PC-3 (cell line): Measurements from ENCODE around the gene RASL11B. TPM values are rescaled to one million over a fixed set of nuclear protein-coding genes. Genes with fewer than 3 reads are reported as not detected.

Experiments
- ATAC-seq: fragments of 200-7000 bp; cut with Tn5 transposase; 2 replicates; pipeline ENCODE4 v1.9.1; 2020; ENCODE audit warnings: mild to moderate bottlenecking, moderate library complexity
- BruUV-seq: library from RNA; stranded (reverse); fragments of 400-500 nt; replicated peaks from 2 replicates; lab custom pipeline; 2021; lab: Mats Ljungman, UMichigan
- CTCF ChIA-PET: fragments of 300-600 bp; sonication (Branson Sonifier 250); formaldehyde crosslinking; loops from one replicate; lab custom pipeline; 2022; ENCODE audit warnings: antibody characterized with exemption; lab: Charles Lee
- POLR2A ChIA-PET: fragments of 300-600 bp; sonication (Branson Sonifier 250); formaldehyde crosslinking; loops from one replicate; lab custom pipeline; 2022; ENCODE audit warnings: antibody characterized with exemption; ENCODE audit not compliant: unreplicated experiment; lab: Charles Lee
- DNase-seq: peaks from one replicate; pipeline ENCODE4 v3.0.0-alpha.2; 2015
- H2AFZ ChIP-seq: fragments of 300-600 bp; sonication (generic); 2 replicates; pipeline ENCODE4 v1.6.0; 2016; ENCODE audit warnings: antibody characterized with exemption, low read length
- H3F3A ChIP-seq: fragments of 300-600 bp; sonication (generic); one replicate; pipeline ENCODE4 v1.6.0; 2017; ENCODE audit warnings: antibody characterized with exemption, low read length, control low read depth, mild to moderate bottlenecking; ENCODE audit not compliant: unreplicated experiment
- H3K27ac ChIP-seq: fragments of 300-600 bp; sonication (generic); 2 replicates; pipeline ENCODE4 v1.5.1; 2016; ENCODE audit warnings: mild to moderate bottlenecking, low read length
- H3K27me3 ChIP-seq: fragments of 300-600 bp; sonication (generic); 2 replicates; pipeline ENCODE4 v1.6.1; 2016; ENCODE audit warnings: low read length, mixed read lengths
- H3K36me3 ChIP-seq: fragments of 300-600 bp; sonication (generic); 2 replicates; pipeline ENCODE4 v1.6.1; 2016; ENCODE audit warnings: low read depth, mixed run types, low read length, mixed read lengths
- H3K4me1 ChIP-seq: fragments of 300-600 bp; sonication (generic); 2 replicates; pipeline ENCODE4 v1.5.1; 2016; ENCODE audit warnings: low read length; ENCODE audit not compliant: insufficient read depth
- H3K4me2 ChIP-seq: fragments of 300-600 bp; sonication (generic); 2 replicates; pipeline ENCODE4 v1.6.0; 2016; ENCODE audit warnings: low read length
- H3K4me3 ChIP-seq: fragments of 300-600 bp; sonication (generic); 2 replicates; pipeline ENCODE4 v1.5.1; 2016; ENCODE audit warnings: mild to moderate bottlenecking, low read length, mixed read lengths
- H3K79me2 ChIP-seq: fragments of 300-600 bp; sonication (generic); 2 replicates; pipeline ENCODE4 v1.6.1; 2017; ENCODE audit warnings: low read length, mixed read lengths
- H3K9ac ChIP-seq: fragments of 300-600 bp; sonication (generic); 2 replicates; pipeline ENCODE4 v1.6.0; 2016; ENCODE audit warnings: mild to moderate bottlenecking, low read length
- H3K9me2 ChIP-seq: fragments of 300-600 bp; sonication (generic); replicated peaks from 2 replicates; pipeline ENCODE4 v1.6.1; 2016; ENCODE audit warnings: mixed run types, low read length, mixed read lengths
- H3K9me3 ChIP-seq: fragments of 300-600 bp; sonication (generic); 2 replicates; pipeline ENCODE4 v1.6.1; 2016; ENCODE audit warnings: low read length, mixed read lengths
- H4K20me1 ChIP-seq: fragments of 300-600 bp; sonication (generic); 2 replicates; pipeline ENCODE4 v1.6.1; 2016; ENCODE audit warnings: low read length, mixed read lengths
- EZH2 ChIP-seq: fragments of 300-600 bp; sonication (generic); IDR thresholded peaks from one replicate; pipeline ENCODE4 v1.6.1; 2017; ENCODE audit warnings: antibody characterized with exemption, mild to moderate bottlenecking, low read length; ENCODE audit not compliant: unreplicated experiment
- EZH2phosphoT487 ChIP-seq: fragments of 300-600 bp; sonication (generic); IDR thresholded peaks from 2 replicates; pipeline ENCODE4 v1.6.1; 2018; ENCODE audit warnings: mild to moderate bottlenecking, antibody characterized with exemption, low read length, borderline replicate concordance
- intact Hi-C: fragments of 100-400 bp; cut with micrococcal nuclease; formaldehyde crosslinking; loops from 2 replicates; pipeline ENCODE4 v1.9.0; 2023
- total RNA-seq: library from RNA; depleted of rRNA; stranded (reverse); fragments of >200 nt; gene quantifications from 2 replicates; pipeline ENCODE4 v1.2.3, GENCODE V29; 2014
- TF ChIP-seq, protein P1 (sequence below): fragments of 300-600 bp; sonication (generic); conservative IDR thresholded peaks from 2 replicates; pipeline ENCODE4 v1.5.1; 2017; ENCODE audit warnings: antibody characterized with exemption, low read depth, mild to moderate bottlenecking, low read length

The RASL11B gene
- total RNA-seq, 1 experiment from 2014 or later: 0.07 TPM

DNA sequence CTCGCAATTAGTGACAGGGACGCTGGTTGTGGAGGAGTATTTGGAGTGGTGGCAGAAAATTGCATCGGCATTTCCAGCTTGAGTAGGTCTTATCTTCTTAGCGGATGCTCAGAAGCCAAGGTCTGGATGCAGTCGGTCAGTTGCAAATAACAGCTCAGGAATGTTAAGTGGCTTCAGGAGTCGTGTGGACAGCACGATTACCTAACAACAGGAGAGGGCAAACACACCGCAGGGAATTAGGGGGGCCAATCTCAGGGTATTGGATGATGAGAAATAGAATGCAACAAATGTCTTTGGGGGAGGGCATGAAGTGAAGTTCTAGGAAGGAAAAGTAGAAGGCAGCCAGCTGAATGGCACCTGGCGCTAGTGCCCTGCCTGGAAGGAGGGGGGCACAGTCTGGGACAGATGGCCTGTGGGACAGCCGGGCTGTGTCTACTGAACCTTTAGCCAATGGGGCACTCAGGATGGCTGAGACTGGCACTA lies 11.8 kb downstream of the RASL11B start:
- Histone ChIP-seq H3K4me3 (no peak overlapping the region), H3K9me3 (no peaks in the 10 kb centered on the region), H3K4me1 (no peaks in the 10 kb centered on the region), H3K27me3 (no peaks in the 10 kb centered on the region), H3K27ac (no peak overlapping the region), H2AFZ (no peak overlapping the region), H4K20me1 (no peaks in the 10 kb centered on the region), H3F3A (no peaks in the 10 kb centered on the region), H3K9me2 (no peaks in the 10 kb centered on the region), H3K4me2 (no peak overlapping the region), H3K9ac (no peak overlapping the region), H3K36me3 (no peaks in the 10 kb centered on the region), H3K79me2 (no peaks in the 10 kb centered on the region)
- BruUV-seq: no TSS peak
- TF ChIP-seq EZH2phosphoT487: no peak
- TF ChIP-seq, protein P1, sequence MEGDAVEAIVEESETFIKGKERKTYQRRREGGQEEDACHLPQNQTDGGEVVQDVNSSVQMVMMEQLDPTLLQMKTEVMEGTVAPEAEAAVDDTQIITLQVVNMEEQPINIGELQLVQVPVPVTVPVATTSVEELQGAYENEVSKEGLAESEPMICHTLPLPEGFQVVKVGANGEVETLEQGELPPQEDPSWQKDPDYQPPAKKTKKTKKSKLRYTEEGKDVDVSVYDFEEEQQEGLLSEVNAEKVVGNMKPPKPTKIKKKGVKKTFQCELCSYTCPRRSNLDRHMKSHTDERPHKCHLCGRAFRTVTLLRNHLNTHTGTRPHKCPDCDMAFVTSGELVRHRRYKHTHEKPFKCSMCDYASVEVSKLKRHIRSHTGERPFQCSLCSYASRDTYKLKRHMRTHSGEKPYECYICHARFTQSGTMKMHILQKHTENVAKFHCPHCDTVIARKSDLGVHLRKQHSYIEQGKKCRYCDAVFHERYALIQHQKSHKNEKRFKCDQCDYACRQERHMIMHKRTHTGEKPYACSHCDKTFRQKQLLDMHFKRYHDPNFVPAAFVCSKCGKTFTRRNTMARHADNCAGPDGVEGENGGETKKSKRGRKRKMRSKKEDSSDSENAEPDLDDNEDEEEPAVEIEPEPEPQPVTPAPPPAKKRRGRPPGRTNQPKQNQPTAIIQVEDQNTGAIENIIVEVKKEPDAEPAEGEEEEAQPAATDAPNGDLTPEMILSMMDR: no peak
- no peak for TF ChIP-seq EZH2
- POLR2A ChIA-PET: no interaction called here
- CTCF ChIA-PET: no interaction called here
- intact Hi-C loops: no loop called here
- ATAC-seq (no peak), DNase-seq (no peak)

DNA sequence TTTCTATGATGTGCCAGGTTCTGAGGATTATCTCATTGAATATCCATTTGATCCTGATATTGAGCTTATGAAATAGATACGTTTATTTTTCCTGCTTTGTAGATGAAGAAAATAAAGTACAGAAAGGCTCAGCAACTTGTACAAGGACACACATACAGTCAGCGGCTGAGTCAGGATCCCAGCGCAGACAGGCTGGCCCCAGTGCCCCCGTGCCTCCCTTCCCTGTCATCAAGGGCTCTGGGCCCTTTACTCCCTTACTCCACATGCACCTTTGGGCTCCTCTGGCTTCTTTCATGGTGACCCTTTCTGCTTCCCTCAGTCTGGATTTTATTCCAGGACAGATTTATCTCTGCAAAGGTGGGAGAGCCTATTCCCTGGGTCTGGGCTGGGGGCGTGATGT lies 12.8 kb downstream of the RASL11B start:
- Histone ChIP-seq H3K4me2 (no peak overlapping the region), H3K9ac (no peak overlapping the region), H3K27me3 (no peaks in the 10 kb centered on the region), H3K9me2 (no peaks in the 10 kb centered on the region), H3F3A (no peaks in the 10 kb centered on the region), H3K36me3 (no peaks in the 10 kb centered on the region), H4K20me1 (no peaks in the 10 kb centered on the region), H2AFZ (no peak overlapping the region), H3K27ac (no peak overlapping the region), H3K4me3 (no peak overlapping the region), H3K79me2 (no peaks in the 10 kb centered on the region), H3K4me1 (no peaks in the 10 kb centered on the region), H3K9me3 (no peaks in the 10 kb centered on the region)
- intact Hi-C loops: no loop called here
- no TSS peak for BruUV-seq
- no peak for ATAC-seq
- no peak for DNase-seq
- TF ChIP-seq, protein P1: no peak
- TF ChIP-seq EZH2phosphoT487 (no peak), EZH2 (no peak)
- ChIA-PET CTCF (no interaction called here), POLR2A (no interaction called here)

DNA sequence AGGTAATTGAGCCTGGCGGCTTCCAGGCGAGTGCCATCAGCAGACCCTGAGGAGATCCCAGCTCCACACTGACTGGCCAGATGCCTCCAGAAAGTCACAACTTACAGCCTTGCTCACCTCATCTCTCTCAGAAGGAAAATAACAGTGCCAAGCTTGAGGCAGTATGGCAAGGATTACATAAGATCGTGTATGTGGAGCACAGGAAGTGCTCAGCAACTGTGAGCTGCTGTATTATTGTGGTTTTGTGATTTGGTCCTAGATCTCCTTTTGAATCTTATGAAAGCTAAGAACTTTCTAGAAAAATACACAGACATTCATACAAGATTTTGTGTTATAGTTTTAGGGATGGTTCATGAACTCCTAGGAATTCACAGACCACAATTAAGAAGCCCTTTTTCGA lies 14.0 kb downstream of the RASL11B start:
- ATAC-seq (no peak), DNase-seq (no peak)
- ChIA-PET CTCF (no interaction called here), POLR2A (no interaction called here)
- Histone ChIP-seq H2AFZ (no peak overlapping the region), H3K9me3 (no peaks in the 10 kb centered on the region), H3K27me3 (no peaks in the 10 kb centered on the region), H3K4me3 (no peak overlapping the region), H3K9me2 (no peaks in the 10 kb centered on the region), H3K4me1 (no peaks in the 10 kb centered on the region), H3K27ac (no peak overlapping the region), H4K20me1 (no peaks in the 10 kb centered on the region), H3K4me2 (no peak overlapping the region), H3F3A (no peaks in the 10 kb centered on the region), H3K9ac (no peak overlapping the region), H3K36me3 (no peaks in the 10 kb centered on the region), H3K79me2 (no peaks in the 10 kb centered on the region)
- intact Hi-C loops: no loop called here
- TF ChIP-seq, protein P1: no peak
- TF ChIP-seq EZH2phosphoT487: no peak
- no peak for TF ChIP-seq EZH2
- BruUV-seq: no TSS peak
